HCT116 (cell line): Measurements from ENCODE around the gene NXT1. TPM values are rescaled to one million over a fixed set of nuclear protein-coding genes. Genes with fewer than 3 reads are reported as not detected.

ENCODE experiments used
- ATAC-seq: fragments of 200-7000 bp; cut with Tn5 transposase; 2 replicates; pipeline ENCODE4 v1.9.1; 2020; ENCODE audit warnings: mild to moderate bottlenecking, moderate library complexity
- BruUV-seq: library from RNA; stranded (reverse); fragments of 400-500 nt; replicated peaks from 2 replicates; lab custom pipeline; 2021; lab: Mats Ljungman, UMichigan
- CTCF ChIA-PET: fragments of 300-600 bp; sonication (Branson Sonifier 250); formaldehyde crosslinking; loops from one replicate; lab custom pipeline; 2021; ENCODE audit warnings: antibody characterized with exemption; lab: Charles Lee
- POLR2A ChIA-PET: fragments of 300-600, 350-600 bp; sonication (Branson Sonifier 250); formaldehyde crosslinking; loops from one replicate; lab custom pipeline; 2021; ENCODE audit warnings: antibody characterized with exemption; lab: Charles Lee
- RAD21 ChIA-PET, 2 experiments: fragments of 300-600 bp; sonication (Branson Sonifier 250); formaldehyde crosslinking; loops; one replicate each; lab custom pipeline; 2023; ENCODE audit warnings: low total read pairs in 2 of 2; ENCODE audit not compliant: uncharacterized antibody in 2 of 2, unreplicated experiment in 2 of 2, low non-redundant PET in 1 of 2; lab: Charles Lee
- DNase-seq: peaks from one replicate; pipeline ENCODE4 v3.0.0-alpha.2; 2010; ENCODE audit warnings: low read depth, low spot score
- H2AFZ ChIP-seq: fragments of 200-600 bp; shearing (Covaris generic), sonication (generic); 2 replicates; pipeline ENCODE4 v1.6.1; 2017; ENCODE audit warnings: low read depth, mixed run types, mixed read lengths, antibody characterized with exemption, low read length; ENCODE audit not compliant: poor library complexity, severe bottlenecking
- H3K27ac ChIP-seq: 2 replicates; pipeline ENCODE4 v1.5.1; 2012; ENCODE audit warnings: low read depth, low read length
- H3K27me3 ChIP-seq: fragments of 200-600 bp; sonication (generic); 2 replicates; pipeline ENCODE4 v1.6.1; 2016; ENCODE audit warnings: mixed run types, low read length, mixed read lengths; ENCODE audit not compliant: insufficient read depth
- H3K36me3 ChIP-seq, 2 experiments: fragments of 200-500 bp in 1 of 2; fragments of 200-600 bp in 1 of 2; sonication (Bioruptor generic) in 1 of 2; sonication (generic) in 1 of 2; 2 replicates each; pipeline versions ENCODE4 v1.5.1 to v1.6.1; 2014 to 2016; ENCODE audit warnings: low read length in 2 of 2, inconsistent platforms in 1 of 2, mixed read lengths in 1 of 2, mixed run types in 1 of 2; ENCODE audit not compliant: insufficient read depth in 2 of 2, control insufficient read depth in 1 of 2
- H3K4me1 ChIP-seq, 2 experiments: fragments of 200-600 bp in 1 of 2; sonication (generic) in 1 of 2; 2 replicates each; pipeline versions ENCODE4 v1.5.1 to v1.6.1; 2012 to 2017; ENCODE audit warnings: low read length in 2 of 2, inconsistent platforms in 1 of 2, mild to moderate bottlenecking in 1 of 2, mixed read lengths in 1 of 2, mixed run types in 1 of 2, moderate library complexity in 1 of 2; ENCODE audit not compliant: insufficient read depth in 2 of 2, control insufficient read depth in 1 of 2
- H3K4me2 ChIP-seq: fragments of 200-600 bp; sonication (generic); 2 replicates; pipeline ENCODE4 v1.6.1; 2017; ENCODE audit warnings: mixed run types, low read length, mixed read lengths
- H3K4me3 ChIP-seq, 2 experiments: fragments of 200-600 bp in 1 of 2; sonication (generic) in 1 of 2; replicated peaks in 1 of 2; 2 replicates each; pipeline ENCODE4 v1.5.1; 2011 to 2016; ENCODE audit warnings: low read length in 2 of 2, control low read depth in 1 of 2, low read depth in 1 of 2, mild to moderate bottlenecking in 1 of 2, mixed read lengths in 1 of 2, mixed run types in 1 of 2
- H3K79me2 ChIP-seq: fragments of 200-600 bp; sonication (generic); 2 replicates; pipeline ENCODE4 v1.6.1; 2017; ENCODE audit warnings: mild to moderate bottlenecking, mixed run types, low read length, moderate library complexity, mixed read lengths; ENCODE audit not compliant: insufficient read depth
- H3K9ac ChIP-seq: fragments of 200-600 bp; sonication (generic); 2 replicates; pipeline ENCODE4 v1.6.1; 2016; ENCODE audit warnings: low read length, mixed read lengths
- H3K9me2 ChIP-seq: fragments of 200-600 bp; sonication (generic), shearing (Covaris generic); 2 replicates; pipeline ENCODE4 v1.6.1; 2017; ENCODE audit warnings: mixed run types, mild to moderate bottlenecking, moderate library complexity; ENCODE audit not compliant: insufficient read depth
- H3K9me3 ChIP-seq, 2 experiments: fragments of 200-500 bp in 1 of 2; fragments of 200-600 bp in 1 of 2; sonication (Bioruptor generic) in 1 of 2; sonication (generic) in 1 of 2; 2 replicates each; pipeline ENCODE4 v1.6.1; 2014 to 2017; ENCODE audit warnings: low read length in 2 of 2, mixed read lengths in 2 of 2, inconsistent platforms in 1 of 2, low read depth in 1 of 2, mild to moderate bottlenecking in 1 of 2, mixed run types in 1 of 2, moderate library complexity in 1 of 2; ENCODE audit not compliant: control insufficient read depth in 1 of 2, insufficient read depth in 1 of 2
- H4K20me1 ChIP-seq: fragments of 200-600 bp; sonication (generic), shearing (Covaris generic); 2 replicates; pipeline ENCODE4 v1.6.1; 2017; ENCODE audit warnings: mixed run types, mild to moderate bottlenecking, moderate library complexity; ENCODE audit not compliant: insufficient read depth
- CEBPB ChIP-seq: IDR thresholded peaks from 2 replicates; pipeline ENCODE4 v1.6.1; 2012; ENCODE audit warnings: low read depth
- RAD21 ChIP-seq: IDR thresholded peaks from 2 replicates; pipeline ENCODE4 v1.6.1; 2012; ENCODE audit warnings: low read depth, mild to moderate bottlenecking
- SIN3A ChIP-seq: IDR thresholded peaks from 2 replicates; pipeline ENCODE4 v1.6.1; 2012; ENCODE audit warnings: low read depth
- SRF ChIP-seq: IDR thresholded peaks from 2 replicates; pipeline ENCODE4 v1.6.1; 2012; ENCODE audit warnings: low read depth
- intact Hi-C: fragments of 100-400 bp; cut with micrococcal nuclease; formaldehyde crosslinking; loops from 2 replicates; pipeline ENCODE4 v1.10.0; 2022
- total RNA-seq: library from RNA; stranded (reverse); gene quantifications from one replicate; pipeline ENCODE4 v1.2.1, GENCODE V29; 2021; ENCODE audit not compliant: unreplicated experiment
- TF ChIP-seq, protein P1 (sequence below): IDR thresholded peaks from 2 replicates; pipeline ENCODE4 v1.6.1; 2011; ENCODE audit warnings: mild to moderate bottlenecking, low read length, moderate library complexity; ENCODE audit not compliant: insufficient replicate concordance; ENCODE audit errors: extremely low read depth
- TF ChIP-seq, protein P2 (sequence below): IDR thresholded peaks from 2 replicates; pipeline ENCODE4 v1.6.1; 2012

The NXT1 gene
- total RNA-seq, 1 experiment from 2014 or later: 29.9 TPM

DNA sequence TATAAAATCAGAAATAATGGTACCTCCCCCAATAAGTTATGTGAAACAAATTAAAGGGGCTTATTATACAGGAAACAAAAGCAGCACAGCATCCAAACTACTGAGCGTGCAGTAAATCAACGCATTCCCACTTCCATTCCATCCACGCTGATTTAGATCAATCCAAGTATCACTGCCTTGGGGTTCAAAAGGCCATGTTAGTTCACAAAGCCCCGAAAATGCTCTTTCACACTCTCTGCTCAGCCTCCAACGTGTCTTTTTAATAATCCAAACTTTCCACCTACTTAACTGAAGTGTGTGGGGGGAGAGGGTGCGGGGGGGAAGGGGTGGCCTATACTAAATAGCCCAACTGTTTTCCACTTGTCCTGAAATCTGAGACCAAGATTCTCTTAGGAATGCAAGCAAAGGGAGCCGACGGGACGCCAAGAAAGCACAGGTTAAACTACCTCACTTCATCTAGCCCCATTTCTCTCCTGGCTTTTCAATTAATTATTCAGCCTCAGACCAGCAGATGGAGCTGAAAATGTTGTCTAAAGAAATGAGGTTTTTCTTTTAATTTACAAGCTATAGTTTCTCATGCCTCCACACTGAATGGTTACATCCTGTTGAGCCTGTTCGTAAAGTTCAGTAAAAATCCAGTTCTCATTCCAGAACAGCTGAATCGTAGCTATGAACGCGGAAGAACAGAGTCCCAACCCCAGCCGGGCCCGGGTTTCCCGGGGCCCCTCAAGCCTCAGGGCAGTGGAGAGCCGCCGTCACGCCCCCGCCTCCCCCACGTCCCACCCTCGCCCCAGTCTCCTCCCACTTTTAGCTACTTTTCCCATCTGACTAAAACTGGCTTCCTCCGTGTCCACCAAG is 1.0 kb upstream of the NXT1 start (continued):
- TF ChIP-seq, protein P1, sequence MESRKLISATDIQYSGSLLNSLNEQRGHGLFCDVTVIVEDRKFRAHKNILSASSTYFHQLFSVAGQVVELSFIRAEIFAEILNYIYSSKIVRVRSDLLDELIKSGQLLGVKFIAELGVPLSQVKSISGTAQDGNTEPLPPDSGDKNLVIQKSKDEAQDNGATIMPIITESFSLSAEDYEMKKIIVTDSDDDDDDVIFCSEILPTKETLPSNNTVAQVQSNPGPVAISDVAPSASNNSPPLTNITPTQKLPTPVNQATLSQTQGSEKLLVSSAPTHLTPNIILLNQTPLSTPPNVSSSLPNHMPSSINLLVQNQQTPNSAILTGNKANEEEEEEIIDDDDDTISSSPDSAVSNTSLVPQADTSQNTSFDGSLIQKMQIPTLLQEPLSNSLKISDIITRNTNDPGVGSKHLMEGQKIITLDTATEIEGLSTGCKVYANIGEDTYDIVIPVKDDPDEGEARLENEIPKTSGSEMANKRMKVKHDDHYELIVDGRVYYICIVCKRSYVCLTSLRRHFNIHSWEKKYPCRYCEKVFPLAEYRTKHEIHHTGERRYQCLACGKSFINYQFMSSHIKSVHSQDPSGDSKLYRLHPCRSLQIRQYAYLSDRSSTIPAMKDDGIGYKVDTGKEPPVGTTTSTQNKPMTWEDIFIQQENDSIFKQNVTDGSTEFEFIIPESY: no peak
- TF ChIP-seq, protein P2, sequence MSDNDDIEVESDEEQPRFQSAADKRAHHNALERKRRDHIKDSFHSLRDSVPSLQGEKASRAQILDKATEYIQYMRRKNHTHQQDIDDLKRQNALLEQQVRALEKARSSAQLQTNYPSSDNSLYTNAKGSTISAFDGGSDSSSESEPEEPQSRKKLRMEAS: no peak
- TF ChIP-seq CEBPB (no peak), SIN3A (no peak), RAD21 (peak; percentile 37; the same call in 1 of the 2 replicates), SRF (no peak)

DNA sequence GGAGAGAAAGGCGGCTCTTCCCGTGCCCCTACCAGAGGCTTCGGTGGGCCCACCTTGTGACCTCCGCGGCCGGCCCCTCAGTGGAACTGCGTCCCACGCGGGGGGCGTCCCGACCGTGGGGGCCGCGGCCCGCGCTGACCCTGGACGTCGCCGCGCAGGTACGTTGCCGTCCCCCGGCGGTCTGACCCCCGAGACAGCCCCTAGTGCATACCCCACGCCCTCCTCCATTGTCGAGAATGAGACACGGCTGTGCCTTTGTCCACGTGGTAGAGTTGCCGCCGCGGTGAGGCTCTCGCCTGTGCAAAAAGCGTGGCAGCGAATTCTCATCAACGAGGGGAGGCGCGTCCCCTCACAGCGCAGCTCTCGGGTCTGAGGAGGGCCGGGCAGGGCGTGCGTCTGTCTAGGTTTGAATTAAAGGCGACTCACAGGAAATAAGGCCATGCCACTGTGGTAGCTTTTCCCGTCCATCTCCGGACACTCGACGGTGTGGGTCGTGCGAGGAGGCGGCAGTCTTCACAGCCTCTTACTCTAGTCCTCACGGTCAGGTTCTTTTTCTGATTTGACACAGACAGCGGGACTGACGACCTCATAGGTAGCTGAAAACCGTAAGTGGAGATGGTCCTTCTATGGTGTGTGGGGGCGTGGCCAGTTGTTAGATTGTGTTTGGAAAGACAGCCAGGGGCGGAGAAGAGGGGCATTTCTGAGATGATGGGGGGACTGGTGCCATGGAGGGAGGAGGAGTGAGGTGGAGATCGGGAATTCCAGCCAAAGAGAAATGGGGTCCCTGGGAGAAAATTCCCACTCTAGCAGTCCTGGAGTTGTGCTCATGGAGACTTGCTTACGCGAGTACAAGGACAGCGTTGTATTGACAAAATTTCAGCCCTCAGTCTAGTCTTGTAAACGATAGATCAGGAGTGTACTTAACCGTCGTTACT is 580 bp downstream of the NXT1 start:
- H3K4me2 ChIP-seq: peak overlapping the region; percentile 100
- BruUV-seq: no TSS peak
- peak overlapping the region; percentile 99 for H3K27ac ChIP-seq
- H3K9me3 ChIP-seq: no peaks in the 10 kb centered on the region
- intact Hi-C loops: loop anchor here (1.0 to 10.0 kb wide), 3 partner anchors 7 to 256 kb away; no protein-coding TSS in a partner anchor
- H3K4me3 ChIP-seq: peak overlapping the region; percentile 92 to 99
- RAD21 ChIA-PET: no interaction called here
- H3K9me2 ChIP-seq: no peaks in the 10 kb centered on the region
- TF ChIP-seq, protein P2: peak; percentile 70
- TF ChIP-seq SIN3A: peak; percentile 49; the same call in 1 of the 2 replicates
- no peak for TF ChIP-seq CEBPB
- CTCF ChIA-PET: interaction anchor here (1.3 to 3.0 kb wide), 4 partner anchors 11 to 660 kb away, joined by 3 to 25 read pairs (median 8); no protein-coding TSS in a partner anchor
- DNase-seq (peak; percentile 47), ATAC-seq (peak; percentile 12)
- POLR2A ChIA-PET: interaction anchor here (1.0 to 1.8 kb wide), 5 partner anchors 7 to 659 kb away, joined by 3 to 24 read pairs (median 3); no protein-coding TSS in a partner anchor
- peaks cover 15 to 26% of the 10 kb centered on the region in 2 experiments for H3K4me1 ChIP-seq
- H3K27me3 ChIP-seq: no peaks in the 10 kb centered on the region
- H3K36me3 ChIP-seq: peaks cover 7 to 25% of the 10 kb centered on the region in 2 experiments; a peak in 2 of 4 replicates
- peaks cover 56% of the 10 kb centered on the region for H3K79me2 ChIP-seq
- no peak overlapping the region for H2AFZ ChIP-seq
- H4K20me1 ChIP-seq: peaks cover 6% of the 10 kb centered on the region; the same call in 1 of the 2 replicates
- peak overlapping the region; percentile 96 for H3K9ac ChIP-seq
